HG03135 (cell line): ENCODE measurements around the gene MIDN.
"Not testable (repeated sequence)": the region's sequence is repeated elsewhere in the genome, so short reads cannot be mapped to it uniquely, and the experiment has no call there.

Source experiments
- ATAC-seq: cut with Tn5 transposase; IDR thresholded peaks from one replicate; pipeline ENCODE4 v1.9.1; 2021; ENCODE audit warnings: mild to moderate bottlenecking, moderate library complexity; ENCODE audit not compliant: unreplicated experiment

The MIDN gene

DNA sequence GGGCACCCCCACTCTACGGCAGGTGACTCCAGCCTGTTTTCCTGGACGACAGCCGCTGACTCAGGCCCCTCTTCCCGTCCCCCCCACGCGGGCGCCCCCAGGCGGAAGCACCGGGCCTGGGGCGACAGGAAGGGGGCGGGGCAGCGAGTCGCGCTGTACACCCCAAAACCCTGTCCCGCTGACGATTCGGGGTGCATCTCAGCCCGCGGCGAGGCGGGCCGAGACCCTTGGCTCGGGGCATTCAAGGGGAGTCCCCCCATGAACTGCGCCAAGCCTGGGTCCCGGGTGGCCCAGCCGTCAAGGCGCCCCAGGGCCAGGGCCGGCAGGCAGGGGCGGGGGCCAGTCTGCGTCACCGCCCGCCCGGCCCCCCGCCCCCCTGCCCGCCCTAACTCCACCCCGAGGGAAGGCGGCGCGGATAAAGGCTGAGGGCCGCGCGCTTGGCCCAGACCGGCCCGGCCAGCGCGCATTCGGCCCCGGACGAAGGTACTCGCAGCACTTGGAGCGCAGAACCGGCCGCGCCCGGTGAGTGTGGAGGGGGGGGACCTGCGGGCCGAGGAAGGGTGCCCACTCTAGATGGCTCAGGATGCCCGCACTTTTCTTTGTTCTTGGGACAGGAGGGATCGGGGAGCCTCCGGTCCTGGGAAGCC lies at the start of gene MIDN:
TSS of gene MIDN (plus strand) at position 445 of the 647 bp plus-strand sequence. CDS start 1,714 bp downstream, outside the sequence.
- ATAC-seq, result peak; percentile 10

DNA sequence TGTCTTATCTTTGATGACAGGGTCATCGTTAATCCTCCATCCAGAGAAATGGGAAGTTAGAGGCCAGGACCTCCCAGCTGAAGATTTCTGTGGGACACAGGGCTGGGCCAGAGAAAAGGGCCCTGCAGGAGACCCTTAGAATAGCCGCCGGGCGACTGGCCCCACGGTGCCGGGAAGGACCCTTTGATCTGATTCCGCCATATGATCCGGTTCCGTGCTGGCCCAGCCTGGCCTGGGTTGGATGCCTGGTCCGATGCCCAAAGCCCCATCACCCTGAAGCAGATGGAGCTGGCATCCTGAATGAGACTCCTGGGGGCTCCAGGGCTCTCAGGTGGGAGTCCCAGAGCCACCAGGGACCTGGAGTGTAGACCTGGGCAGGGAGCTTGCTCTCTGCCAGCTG lies 48.9 kb upstream of the MIDN start:
- ATAC-seq, result no peak

DNA sequence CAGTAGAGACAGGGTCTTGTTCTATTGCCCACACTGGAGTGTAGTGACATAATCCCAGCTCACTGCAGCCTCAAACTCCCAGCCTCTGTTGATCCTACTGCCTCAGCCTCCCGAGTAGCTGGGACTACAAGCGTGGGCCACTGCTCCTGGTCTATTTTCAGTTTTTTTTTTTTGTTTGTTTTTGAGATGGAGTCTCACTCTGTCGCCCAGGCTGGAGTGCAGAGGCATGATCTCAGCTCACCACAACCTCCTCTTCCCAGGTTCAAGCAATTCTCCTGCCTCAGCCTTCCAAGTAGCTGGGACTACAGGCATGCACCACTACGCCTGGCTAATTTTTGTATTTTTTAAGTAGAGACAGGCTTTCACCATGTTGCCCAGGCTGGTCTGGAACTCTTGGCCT lies 47.8 kb upstream of the MIDN start:
- not testable (repeated sequence) for ATAC-seq

DNA sequence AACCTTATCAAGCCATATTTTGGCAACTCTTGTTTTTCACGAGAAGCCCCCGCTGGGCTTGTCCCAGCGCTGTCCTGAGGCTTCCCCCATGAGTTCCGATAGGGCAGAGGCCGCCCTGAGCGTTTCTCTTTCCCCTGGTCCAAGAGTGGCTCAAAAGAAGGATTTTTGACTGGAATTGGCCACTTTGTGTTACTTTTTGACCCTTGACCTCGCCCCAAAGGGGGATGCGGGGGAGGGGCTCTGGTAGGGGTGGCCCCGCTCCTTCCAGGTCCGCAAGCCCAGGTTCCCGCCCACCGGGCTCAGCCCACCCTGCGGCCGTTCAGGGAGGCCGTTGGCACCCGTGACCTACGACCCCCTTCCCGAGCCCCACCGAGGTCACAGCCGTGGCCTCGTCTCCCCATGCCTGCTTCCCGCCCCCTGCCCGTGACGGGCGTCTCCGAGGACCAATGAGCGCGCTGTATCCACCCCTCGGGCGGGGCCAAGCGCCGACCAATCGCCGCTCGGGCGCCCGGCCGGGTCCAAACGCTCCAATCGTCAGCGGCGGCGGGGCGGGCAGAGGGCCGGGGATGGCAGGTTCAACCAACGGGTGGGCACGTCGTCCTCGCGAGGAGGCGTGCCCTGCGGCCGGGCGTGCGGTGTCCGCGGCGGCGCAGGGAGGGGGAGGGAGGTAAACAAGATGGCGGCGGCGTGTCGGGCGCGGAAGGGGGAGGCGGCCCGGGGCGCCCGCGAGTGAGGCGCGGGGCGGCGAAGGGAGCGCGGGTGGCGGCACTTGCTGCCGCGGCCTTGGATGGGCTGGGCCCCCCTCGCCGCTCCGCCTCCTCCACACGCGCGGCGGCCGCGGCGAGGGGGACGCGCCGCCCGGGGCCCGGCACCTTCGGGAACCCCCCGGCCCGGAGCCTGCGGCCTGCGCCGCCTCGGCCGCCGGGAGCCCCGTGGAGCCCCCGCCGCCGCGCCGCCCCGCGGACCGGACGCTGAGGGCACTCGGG lies 43.0 kb upstream of the MIDN start, which contains the start of gene STK11:
TSS of gene STK11 (plus strand) at position 665 of the 986 bp plus-strand sequence. CDS start 1,136 bp downstream, outside the sequence.
- peak; percentile 79 for ATAC-seq

DNA sequence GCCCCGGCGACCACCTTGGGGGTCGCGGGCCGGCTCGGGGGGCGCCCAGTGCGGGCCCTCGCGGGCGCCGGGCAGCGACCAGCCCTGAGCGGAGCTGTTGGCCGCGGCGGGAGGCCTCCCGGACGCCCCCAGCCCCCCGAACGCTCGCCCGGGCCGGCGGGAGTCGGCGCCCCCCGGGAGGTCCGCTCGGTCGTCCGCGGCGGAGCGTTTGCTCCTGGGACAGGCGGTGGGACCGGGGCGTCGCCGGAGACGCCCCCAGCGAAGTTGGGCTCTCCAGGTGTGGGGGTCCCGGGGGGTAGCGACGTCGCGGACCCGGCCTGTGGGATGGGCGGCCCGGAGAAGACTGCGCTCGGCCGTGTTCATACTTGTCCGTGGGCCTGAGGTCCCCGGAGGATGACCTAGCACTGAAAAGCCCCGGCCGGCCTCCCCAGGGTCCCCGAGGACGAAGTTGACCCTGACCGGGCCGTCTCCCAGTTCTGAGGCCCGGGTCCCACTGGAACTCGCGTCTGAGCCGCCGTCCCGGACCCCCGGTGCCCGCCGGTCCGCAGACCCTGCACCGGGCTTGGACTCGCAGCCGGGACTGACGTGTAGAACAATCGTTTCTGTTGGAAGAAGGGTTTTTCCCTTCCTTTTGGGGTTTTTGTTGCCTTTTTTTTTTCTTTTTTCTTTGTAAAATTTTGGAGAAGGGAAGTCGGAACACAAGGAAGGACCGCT lies 42.1 kb upstream of the MIDN start:
- no peak for ATAC-seq

DNA sequence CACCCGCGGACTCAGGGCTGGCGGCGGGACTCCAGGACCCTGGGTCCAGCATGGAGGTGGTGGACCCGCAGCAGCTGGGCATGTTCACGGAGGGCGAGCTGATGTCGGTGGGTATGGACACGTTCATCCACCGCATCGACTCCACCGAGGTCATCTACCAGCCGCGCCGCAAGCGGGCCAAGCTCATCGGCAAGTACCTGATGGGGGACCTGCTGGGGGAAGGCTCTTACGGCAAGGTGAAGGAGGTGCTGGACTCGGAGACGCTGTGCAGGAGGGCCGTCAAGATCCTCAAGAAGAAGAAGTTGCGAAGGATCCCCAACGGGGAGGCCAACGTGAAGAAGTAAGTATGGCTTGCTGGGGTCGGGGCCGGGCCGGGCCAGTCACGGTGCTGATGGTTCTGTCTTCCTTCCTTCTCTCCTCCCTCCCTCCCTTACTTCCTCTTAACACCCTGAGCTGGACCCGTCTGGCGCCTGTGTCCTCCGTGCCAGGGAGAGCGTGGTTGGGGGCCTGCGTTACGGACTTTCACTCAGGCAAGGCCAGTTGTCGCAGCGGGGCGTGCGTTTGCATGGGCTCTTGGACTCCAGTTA lies 41.4 kb upstream of the MIDN start:
- ATAC-seq, result no peak

DNA sequence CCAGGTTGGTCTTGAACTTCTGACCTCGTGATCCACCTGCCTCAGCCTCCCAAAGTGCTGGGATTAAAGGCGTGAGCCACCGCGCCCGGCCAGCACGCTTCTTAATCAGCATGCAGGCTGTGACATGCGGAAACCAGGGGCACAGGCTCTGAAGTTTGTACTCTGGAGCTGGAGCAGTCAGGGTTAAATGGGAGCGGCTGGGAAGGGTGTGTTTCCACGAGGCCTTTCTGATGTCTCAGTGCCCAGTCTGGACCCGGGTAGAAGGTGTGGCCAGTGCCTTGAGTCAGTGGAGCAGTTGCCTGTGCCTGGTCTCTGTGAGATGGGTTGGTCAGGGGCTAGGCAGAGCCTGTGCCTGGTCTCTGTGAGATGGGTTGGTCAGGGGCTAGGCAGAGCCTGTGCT lies 39.6 kb upstream of the MIDN start:
- ATAC-seq, result not testable (repeated sequence)

DNA sequence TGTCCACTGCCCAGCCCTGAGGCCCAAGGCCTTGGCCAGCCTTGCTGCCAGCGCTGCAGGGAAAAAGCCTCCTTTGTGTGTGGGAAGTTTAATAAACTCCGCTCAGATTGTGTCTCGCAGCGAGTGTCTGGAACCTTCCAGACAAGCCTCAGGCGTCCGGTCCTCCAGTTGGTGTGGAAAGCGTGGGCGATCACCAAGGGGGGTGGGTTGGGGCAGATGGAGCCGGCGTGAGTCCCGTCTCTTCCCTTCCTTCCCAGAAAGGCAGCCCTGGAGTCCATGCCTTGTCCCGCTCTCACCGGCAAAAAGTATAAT lies 38.2 kb upstream of the MIDN start:
- no peak for ATAC-seq

DNA sequence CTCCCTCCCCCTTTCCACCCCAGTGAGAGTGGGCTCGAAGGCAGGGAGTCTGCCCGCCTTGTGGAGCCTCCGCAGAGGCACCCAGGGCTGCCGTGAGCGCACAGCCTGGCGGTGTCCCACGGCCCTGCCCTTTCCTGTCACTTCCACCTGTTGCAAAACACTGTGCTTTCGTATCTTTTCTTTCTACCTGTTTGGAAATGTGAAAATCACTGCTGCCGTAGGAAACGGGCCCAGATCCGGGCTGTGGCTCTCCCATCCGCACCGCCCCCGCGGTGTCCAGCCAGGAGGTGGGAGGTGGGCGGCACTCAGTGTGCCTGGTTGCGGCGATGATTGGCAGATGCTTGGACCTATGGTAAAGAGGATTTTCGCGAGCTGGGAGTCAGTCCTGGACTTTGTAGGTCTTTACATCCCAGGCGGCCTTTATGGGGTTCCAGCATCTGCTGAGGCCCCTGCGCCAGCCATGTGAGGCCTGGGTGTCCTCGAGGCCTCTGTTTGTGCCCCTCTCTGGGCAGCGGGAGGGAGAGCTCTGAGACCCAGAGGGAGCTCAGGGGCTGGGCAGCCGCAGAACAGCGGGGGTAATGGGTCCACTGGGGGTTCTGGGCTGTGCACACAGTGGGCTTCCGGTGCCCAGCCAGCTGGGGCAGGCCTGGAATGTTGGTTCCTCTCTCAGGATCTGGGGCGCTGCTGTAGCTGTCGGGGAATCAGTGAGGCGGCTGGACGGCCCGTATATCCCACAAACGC lies 36.7 kb upstream of the MIDN start:
- no peak for ATAC-seq

DNA sequence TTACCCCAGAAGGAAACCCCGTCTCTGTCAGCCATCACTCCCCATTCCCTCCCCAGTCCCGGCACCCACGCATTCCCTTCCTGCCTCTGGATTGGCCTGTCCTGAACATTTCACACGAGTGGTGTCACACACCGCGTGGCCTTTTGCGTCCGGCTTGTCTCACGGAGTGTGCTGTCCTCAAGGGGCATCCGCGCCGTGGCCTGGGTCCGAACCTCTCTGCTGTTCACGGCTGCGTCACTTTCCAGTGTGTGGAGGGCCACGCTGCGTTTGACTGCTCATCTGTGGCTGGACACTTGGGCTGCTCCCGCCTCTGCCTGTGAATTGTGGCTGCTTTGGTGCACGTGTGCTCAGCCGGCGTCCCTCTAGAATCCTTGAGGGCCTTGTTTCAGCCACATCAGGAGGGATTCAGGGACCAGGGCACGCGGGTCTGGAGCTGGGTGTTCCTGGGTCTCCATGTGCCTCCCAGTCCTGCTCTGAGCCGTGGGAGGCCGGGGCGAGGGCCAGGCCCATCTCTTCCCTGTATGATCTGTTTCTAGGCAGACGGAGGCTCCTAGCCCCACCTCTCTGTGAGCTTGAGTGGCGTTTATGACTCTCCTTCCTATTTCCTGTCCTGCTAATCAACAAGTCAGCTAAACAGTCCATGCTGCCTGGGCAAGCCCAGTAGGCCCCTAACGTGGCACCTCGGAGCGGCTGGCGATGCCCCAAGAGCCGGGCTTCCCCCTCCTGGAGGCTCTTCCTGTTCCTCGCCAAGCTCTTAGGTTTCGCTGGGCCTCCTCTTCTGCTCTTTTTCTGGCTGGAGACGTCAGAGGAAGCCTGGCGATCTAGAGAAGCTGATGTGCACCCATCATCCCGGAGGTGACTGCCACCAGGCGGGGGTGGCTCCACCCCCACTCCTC lies 34.7 kb upstream of the MIDN start:
- ATAC-seq, result no peak

DNA sequence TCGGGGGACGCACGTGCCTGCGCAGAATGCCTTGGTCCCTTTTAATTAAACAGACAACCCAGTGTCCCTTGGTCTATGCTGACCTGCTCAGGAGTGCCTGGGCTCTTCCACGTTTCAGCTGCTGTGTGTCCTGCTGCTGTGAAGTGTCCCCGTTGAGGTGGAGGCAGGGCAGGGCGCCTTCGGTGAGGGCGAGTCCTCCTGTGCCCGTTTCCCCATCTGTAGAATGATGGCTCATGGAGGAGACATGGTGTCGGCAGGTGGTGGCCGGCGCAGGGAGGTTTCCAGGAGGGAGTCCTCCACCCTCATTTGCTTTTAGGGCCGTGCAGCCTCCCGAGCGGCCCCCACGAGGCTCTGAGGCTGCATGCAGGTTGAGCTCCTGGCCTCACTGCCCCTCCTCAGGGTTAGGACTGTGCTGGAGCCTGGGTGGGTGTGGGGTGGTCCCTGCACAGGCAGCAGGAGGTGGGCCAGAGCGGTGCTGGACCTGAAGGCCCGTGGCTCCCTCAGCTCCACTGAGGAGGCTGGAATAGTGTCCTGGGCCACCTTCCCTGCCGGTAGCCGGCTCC lies 34.0 kb upstream of the MIDN start:
- no peak for ATAC-seq

DNA sequence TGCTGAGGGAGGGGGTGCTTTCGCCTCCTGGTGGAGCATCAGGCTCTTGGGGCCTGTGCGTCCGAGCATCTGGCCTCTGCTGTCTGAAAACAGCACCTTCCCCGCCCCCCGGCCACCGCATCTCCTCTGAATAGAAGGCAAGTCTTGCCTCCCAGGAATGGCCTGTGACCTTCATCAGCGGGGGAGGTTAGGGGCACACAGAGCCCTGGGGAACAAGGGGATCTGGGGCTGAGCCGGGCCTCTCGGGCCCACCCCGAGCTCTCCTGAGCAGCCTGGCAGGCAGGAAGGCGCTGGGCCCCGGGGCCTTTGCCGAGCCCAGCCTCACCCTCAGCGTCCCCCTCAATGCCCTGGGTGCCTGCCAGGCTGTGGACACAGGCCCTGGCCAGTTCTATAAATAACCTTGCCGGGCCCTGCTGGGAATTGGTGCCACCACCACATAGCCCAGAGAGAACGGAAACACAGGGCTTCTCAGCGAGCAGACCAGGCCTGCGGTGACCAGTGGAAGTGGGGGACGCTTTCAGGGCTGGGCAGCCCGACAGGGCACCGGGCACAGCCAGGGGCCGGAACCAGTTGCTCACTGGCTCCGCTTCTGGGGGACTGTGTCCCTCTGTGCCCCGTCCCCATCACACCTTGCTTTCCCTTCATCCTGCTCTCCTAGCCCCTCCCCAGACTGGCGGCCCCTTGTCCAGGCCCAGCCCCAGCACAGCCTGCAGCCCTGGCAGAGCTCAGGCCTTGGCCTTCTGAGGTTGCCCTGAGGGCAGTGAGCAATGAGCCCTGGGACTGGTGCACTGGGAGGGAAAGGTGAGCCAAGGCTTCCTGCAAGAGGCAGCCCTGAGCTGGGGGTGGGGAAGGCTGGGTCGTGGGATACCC lies 33.3 kb upstream of the MIDN start:
- ATAC-seq, result no peak

DNA sequence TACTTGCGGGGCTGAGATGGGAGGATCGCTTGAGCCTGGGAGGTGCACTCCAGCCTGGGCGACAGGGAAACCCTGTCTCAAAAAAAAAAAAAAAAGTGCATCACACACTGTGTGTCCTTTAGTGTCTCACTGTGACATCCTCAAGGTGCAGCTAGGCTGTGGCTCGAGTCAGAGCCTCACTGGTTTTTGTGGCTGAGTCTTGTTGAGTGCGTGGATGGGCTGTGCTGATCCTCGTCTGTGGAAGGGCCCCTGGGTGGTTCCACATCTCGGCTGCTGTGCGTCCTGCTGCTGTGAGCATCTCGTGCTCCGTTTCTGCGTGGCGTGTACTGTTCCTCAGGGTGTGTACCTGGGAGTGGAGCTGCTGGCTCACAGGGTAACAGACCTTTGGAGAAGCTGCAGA lies 31.6 kb upstream of the MIDN start:
- ATAC-seq, result no peak

DNA sequence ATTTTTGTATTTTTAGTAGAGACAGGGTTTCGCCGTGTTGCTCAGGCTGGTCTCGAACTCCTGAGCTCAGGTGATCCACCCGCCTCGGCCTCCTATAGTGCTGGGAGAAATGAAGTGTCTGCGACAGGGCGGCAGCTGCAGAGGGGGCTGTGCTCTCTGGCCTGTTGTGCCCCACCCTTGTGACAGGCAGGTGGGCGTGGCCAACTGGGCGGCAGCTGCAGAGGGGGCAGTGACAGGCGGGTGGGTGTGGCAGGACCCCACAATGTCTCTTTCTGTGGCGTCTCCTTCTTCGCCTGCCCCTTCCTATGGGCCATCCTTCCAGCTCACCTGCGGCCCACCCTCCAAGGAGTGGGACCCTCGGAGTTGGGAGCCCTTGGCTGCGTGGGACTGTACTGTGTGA lies 31.0 kb upstream of the MIDN start:
- ATAC-seq, result no peak

DNA sequence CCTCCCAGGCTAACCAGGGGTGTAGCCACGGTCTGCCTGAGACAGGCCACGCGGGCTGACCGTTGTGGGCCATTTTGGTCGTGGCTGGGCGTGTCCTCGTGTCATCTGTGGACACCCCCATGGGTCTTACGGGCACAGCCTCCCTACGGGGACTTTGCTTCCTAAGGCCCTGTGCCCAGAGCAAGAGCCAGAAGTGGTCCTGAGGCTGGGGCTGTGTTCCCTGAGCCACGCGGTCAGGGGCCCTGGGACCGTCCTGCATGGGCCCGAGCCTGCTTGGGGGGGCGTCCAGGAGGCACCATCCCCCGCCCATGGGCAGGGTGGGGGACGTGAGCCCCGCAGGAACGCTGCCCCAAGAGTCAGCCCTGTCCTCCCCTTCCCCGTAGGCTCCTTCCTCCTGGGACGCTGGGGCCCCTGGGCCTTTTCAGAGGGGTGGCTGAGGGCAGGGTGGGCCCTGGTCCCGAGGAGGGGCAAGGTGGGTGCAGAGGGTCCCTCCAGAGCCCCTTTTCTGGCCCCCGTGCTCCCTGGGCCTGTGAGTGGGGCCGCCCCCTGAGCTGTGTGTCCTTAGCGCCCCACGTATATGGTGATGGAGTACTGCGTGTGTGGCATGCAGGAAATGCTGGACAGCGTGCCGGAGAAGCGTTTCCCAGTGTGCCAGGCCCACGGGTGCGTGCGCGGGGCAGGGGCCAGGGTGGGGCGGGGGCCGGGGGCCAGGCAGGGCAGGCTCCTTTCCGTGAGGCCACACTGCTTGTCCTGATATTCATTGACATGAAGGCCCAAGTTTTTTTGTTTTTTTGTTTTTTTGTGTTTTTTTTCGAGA lies 29.4 kb upstream of the MIDN start:
- no peak for ATAC-seq

DNA sequence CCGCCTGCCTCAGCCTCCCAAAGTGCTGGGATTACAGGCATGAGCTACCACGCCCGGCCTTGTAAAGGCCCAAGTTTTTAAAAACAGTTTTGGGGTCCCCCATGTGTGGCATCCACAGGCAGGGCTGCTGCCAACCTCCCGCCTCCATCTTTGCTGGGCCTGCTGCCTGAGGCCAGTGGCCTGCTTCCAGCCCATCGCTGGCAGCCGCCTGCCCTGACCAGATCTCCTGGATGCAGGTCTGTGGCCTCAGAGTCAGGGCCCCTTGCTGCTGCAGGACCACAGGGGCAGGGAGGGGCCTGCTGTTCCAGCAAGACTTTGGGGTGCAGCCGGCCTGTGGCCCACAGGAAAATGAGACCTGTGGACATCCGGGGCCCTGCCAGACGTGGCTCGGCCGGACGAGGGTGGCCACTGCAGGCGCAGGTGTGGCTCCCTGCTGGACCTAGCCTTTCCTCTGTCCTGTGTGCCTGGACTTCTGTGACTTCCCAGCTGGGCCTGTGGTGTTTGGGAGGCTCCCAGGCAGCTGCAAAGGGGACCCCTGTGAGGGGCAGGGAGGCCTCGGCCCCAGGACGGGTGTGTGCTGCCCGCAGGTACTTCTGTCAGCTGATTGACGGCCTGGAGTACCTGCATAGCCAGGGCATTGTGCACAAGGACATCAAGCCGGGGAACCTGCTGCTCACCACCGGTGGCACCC lies 28.5 kb upstream of the MIDN start:
- ATAC-seq, result no peak

DNA sequence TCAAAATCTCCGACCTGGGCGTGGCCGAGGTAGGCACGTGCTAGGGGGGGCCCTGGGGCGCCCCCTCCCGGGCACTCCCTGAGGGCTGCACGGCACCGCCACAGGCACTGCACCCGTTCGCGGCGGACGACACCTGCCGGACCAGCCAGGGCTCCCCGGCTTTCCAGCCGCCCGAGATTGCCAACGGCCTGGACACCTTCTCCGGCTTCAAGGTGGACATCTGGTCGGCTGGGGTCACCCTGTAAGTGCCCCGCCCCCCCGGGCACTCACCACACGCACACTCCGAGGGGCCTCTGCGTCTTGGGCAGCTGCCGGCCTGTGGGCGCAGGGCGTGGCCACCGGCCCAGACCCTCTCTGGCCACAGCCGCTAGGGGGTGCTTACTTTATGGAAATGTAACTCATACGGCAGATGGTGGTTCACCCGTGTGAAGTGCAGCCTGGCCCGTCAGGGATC lies 27.9 kb upstream of the MIDN start:
- ATAC-seq, result no peak
